ENCODE data around the gene C1QB. TPM values are rescaled to one million over a fixed set of nuclear protein-coding genes. Genes with fewer than 3 reads are reported as not detected.
"Not testable (repeated sequence)": the region's sequence is repeated elsewhere in the genome, so short reads cannot be mapped to it uniquely, and the experiment has no call there.

C1QB gene
- total RNA-seq, 1 experiment from 2014 or later: not detected

- peak; percentile 47 for DNase-seq (ENCODE audit: low read depth)
Observed at GRCh38 chr1:22665752-22666151, 12.7 kb downstream of the C1QB start.

DNA sequence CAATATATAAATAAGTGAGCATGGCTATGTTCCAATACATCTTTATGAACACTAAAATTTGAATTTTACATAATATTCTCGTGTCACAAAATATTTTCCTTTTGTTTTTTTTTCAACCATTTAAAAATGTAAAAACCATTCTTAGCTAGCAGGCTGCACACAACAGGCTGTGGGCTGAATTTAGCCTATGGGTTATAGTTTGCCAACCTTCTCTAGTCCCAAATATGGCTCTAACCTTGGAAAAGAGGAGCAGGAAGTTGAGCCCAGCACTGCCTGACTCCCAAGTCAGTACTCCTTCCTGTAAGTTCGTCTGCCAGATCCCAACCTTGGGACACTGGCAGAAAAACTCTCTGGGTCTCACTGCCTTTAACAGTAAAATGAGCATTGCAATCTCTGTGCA lies 13.4 kb downstream of the C1QB start:
- DNase-seq (ENCODE audit: low read depth): no peak

GRCh38 chr1:22668840-22669239 lies 15.8 kb downstream of the C1QB start:
- not testable (repeated sequence) for DNase-seq (ENCODE audit: low read depth)

GRCh38 chr1:22670352-22670975 lies 17.4 kb downstream of the C1QB start:
- no peak for DNase-seq (ENCODE audit: low read depth)

DNA sequence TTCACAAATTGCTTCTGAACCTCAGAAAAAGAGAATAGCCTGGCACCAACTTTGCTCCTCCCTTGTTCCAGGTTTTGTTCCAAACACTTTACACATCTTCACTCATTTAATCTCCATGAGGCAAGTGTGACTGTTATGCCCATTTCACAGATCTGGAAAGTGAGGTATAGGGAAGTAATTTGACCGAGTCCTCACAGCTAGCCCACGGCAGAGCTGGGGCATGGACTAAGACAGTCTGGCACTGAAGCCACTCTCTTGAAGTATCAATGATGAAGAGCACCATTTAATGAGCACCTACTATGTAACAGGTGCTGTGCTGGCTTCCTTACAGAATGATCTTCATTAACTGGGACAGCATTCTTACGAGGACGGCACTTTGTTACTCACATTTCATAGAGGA lies 19.0 kb downstream of the C1QB start:
- no peak for DNase-seq (ENCODE audit: low read depth)

DNA sequence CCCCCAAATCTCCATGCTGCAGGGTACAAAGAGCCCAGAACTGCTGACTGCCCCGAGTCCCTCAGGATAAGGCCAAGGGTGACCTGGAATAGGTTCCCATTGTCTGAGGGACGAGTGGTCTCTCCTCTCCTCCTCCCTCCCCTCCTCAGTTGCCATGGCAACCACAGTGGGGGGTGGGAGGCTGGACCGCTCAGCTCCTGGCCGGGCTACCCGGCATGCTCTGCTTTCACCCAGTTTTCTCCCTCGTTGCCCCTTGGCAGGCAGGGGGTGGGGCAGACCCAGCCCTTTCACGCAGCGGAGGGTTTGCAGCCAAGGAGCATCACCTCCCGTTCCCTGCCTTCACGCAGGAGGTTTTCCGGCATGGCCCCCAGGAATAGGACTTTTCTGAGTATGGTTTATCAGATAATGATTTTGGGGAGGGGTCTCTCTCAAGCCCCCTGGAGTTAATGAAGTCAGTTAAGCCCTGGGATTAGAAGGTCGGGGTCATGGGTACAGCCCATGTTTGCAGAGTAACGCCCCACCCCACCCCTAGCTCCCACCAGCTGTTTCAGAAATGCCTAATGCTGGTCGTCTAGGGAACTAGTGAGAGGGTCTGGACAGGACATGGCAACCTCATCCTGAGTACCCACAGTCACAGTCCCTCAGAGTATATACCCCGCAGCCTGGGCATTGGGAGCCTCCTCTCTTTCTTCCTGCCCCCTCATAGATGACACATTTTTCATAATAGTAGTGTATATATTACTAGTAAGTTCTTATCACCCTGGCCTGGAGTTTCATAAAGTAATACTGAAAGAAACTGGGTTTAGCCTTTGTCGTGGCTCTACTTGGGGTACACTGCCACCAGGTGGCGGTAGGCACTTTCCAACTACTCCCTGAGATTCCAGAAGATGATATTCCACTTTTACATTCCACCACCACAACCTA lies 20.7 kb downstream of the C1QB start:
- DNase-seq (ENCODE audit: low read depth): peak; percentile 54

DNA sequence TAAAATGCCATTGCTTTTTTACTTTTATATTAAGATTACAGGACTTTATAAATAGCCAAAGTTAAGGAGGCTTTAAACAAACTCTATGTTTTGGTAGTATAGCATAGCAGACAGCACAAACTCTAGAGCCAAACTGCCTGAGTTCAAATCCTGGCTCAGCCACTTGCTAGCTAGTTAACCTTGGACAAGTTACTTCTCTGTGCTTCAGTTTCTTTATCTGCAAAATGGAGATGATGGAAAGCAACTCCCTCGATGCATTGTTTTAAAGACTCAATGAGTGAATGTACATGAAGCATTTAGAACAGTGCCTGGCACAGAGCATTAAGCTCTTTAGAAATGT lies 21.3 kb downstream of the C1QB start:
- no peak for DNase-seq (ENCODE audit: low read depth)

GRCh38 chr1:22676151-22676550 lies 23.1 kb downstream of the C1QB start:
- DNase-seq (ENCODE audit: low read depth): not testable (repeated sequence)

DNA sequence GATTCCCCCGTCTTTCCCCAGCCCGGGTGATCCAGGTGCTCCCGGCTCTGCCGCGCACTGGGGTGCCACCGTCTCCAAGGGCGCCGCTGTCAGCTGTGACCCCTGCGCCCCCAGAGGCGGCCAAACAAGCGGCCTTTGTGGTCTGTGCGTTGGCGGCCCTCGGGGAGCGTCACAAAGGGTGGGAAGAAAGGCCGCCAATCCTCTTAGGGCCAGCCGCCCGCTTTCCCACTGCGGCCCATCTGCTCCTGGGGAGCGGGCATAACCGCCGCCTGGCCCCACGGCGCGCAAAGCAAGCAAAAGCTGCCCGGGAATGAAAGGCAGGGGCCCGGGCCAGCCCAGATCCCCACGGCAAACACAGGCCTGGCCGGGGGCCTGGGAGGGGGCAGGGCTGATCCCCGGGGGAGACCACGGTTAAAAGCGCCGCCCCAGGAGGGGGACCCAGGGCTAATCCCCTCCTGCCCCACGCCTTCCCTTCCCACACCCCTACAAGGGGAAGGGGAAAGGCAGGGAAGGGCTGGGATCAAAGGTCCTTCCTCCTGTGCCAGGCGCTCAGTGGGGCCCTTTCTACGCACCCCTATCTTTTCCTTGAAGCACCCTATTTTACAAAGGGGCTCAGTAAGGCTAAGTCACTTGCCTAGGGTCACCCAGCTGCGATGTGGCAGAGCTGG lies 24.0 kb downstream of the C1QB start:
- no peak for DNase-seq (ENCODE audit: low read depth)

DNA sequence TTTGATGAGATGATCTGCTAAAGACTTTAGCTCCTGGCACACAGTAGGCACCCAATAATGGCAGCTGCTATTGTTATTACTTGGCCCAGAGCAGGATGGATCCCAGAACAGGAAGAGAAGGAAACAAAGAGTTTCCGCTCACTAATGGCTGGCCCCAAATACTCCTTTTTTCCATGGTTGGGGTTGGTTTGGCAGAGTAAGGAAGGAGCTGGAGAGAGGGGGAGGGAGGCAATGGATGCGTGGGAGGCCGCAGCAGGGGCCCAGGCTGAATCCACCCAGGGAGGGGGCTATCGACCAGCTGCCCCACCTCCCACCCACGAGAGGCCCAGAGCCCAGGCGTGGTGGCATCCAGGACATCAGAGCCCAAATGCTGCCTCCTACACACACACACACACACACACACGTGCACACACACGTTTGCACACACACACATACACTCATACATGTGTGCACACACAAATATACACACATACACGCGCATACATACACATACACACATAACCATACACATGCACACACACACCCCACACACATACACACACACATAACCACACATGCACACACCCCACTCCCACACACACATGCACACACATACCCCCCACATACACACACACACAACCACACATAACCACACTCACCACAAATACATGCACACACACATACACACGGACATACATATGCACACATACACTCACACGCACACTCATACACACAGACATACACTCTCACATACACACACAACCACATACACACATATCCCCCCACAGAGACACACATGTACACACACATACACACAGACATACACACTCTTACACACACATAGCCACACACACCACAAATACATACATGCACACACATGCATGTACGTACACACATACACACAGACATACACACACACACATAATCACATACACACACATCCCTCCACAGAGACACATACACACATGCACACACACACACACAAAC lies 25.2 kb downstream of the C1QB start:
- no peak for DNase-seq (ENCODE audit: low read depth)

- DNase-seq (ENCODE audit: low read depth): no peak
Observed at GRCh38 chr1:22680726-22681125, 27.7 kb downstream of the C1QB start.

GRCh38 chr1:22681556-22682276 lies 28.7 kb downstream of the C1QB start:
- DNase-seq (ENCODE audit: low read depth): no peak

DNA sequence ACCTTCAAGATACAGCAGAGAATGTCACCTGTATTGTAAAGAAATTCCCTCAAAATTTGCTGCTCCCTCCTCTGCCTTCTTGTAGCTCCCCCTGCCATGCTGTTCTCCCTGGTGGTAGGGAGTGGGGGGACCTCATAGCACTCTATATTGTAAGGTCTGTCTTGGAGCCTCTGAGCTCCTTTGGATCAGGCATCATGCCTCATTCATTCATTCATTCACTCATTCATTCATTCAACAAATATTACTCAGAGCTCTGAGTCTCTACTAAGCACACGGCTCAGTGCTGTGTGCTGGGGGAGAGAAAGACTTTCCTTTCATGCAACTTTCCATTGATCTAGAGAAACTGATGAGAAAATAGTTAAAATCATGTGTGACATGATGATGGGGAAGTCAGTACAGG lies 30.5 kb downstream of the C1QB start:
- DNase-seq (ENCODE audit: low read depth): no peak

DNA sequence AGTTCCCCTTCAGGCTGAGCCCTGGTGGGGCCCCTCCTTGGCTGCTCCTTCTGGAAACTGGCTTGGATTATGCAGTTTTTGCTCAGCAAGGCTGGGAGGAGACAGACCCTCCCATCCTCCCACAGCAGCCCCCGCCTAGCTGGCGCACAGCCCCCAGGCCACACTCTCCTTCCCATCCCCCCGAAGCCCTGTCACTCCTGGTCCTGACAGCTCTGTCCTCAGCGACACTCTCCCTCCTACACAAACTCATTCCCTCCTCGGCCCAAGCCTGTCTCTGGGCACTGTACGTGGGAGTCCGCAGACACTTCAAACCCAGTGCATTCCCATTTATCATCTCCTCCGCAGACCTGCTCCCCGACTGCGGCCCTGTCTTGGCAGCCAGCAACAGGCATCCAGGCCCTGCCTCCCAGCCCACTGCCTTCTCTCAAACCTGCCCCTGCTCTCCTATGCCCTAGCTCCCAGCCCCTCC lies 32.6 kb downstream of the C1QB start:
- DNase-seq (ENCODE audit: low read depth): no peak

- DNase-seq (ENCODE audit: low read depth): no peak
Observed at GRCh38 chr1:22687191-22687590, 34.2 kb downstream of the C1QB start.

DNA sequence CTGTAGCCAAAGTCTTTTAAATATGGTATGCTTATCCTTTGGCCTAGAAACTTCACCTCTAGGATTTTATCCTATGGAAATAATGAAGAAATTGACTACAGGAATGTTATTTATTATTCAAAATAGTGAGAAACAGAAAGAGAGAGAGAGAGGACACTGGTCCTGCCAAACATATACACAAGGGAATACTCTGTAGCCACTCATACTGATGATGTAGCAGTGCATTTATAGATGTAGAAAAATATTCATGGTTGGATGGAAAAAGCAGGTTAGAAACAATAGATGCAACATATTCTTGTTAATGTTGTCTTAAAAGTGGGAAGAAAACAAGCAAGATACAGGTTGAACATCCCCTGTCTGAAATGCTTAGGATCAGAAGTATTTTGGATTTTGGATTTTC lies 35.4 kb downstream of the C1QB start:
- no peak for DNase-seq (ENCODE audit: low read depth)

GRCh38 chr1:22689505-22689904 lies 36.5 kb downstream of the C1QB start:
- peak; percentile 96 for DNase-seq (ENCODE audit: low read depth)

DNA sequence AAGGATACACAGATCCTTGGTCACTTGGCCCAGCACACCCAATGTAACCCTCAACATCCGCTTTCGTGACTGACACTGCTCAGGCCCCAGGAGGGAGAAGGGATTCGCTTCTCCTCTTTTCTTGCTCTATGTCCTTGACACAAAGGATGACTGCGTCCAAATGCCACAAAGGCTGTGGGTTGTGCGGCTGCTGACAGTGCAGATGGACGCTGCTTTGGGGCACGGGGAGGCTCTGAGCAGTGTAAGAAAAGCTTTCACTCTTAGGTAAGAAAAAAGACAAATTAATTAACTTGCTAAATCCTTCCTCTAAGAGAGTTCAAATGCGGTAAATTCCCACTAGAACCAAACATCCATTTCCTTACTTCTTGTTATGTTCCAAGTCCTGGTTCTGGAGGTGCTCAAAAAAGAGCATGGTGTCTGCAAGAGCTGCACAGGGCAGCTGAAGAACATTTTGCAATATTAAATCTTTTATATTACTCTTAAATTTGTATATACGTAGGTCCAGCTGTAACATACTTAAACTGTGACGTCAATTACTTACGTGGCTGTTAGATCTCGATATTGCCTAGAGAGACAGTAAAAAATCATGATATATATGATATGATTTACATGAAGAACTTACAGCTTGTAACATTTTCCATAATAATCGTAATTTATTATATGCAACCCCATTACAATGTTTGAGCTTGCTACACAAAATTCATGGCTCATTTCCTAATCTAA lies 38.2 kb downstream of the C1QB start:
- no peak for DNase-seq (ENCODE audit: low read depth)

GRCh38 chr1:22694172-22694571 lies 41.1 kb downstream of the C1QB start:
- DNase-seq (ENCODE audit: low read depth): no peak

GRCh38 chr1:22696610-22697009 lies 43.6 kb downstream of the C1QB start:
- no peak for DNase-seq (ENCODE audit: low read depth)

Data from M059J (cell line).